ENCODE measurements around the gene FRMD4B.

DNA sequence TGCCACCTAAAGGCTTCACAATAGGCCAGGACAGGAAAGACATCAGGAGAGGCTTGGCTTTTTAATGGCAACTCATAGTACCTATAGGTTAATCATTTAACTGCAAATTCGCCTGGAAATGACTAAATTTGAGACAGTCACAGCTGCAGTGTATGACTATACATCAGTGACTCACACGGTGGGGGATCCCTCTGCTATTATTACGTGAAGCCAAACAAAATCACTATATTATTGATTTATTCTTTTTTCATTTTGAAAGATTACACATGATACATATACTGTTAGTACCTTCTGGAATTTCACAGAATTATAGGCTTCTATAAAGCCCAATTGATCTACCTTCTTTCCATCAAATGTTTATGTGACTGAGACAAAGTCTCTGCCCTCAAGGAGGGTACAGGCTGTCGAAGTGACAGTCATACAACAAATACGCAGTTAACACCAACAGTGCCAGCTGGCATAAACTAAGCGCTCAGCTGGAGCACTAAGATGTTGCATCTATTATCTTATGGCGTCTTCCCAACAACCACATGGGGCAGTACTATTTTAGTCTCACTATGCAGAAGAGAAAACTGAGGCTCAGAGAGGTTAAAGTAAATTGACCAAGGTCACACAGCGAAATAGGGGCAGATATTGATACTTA, 181.5 kb downstream of the FRMD4B start:
- TF ChIP-seq CTCF (IDR thresholded peaks at IDR 0.05) (no peak), POLR2AphosphoS5 (IDR thresholded peaks at IDR 0.05) (no peak), POLR2A (IDR thresholded peaks at IDR 0.05) (no peak)
